ENCODE results near the gene TMTC1. TPM values are rescaled to one million over a fixed set of nuclear protein-coding genes. Genes with fewer than 3 reads are reported as not detected.

The TMTC1 gene
- total and polyA plus RNA-seq, 9 of the 15 experiments (the other 6 are each of a cell fraction or from before 2014, with no cell fraction given), result under 0.01 to 0.18 (median 0.06) TPM; not detected in 2

DNA sequence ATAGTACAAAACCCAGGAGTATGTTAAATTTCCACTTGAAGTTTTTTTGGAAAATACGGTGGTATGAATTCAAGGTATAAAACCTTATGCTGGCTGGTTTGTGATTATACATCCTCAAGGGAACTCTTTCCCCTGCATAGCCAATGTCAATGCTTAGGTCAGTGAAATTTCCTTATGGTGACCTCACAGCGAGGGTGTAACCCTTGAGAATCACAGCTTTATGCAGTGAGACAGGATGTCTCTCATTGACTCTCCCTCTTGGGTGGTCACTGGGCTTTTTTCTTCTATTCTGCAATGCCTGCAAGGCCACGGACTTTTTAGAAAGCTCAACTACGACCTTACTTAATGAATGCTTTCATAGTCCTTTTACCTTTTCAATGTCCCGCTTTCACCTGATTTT, 64.4 kb downstream of the TMTC1 start (continued):
- TF ChIP-seq, protein P1, sequence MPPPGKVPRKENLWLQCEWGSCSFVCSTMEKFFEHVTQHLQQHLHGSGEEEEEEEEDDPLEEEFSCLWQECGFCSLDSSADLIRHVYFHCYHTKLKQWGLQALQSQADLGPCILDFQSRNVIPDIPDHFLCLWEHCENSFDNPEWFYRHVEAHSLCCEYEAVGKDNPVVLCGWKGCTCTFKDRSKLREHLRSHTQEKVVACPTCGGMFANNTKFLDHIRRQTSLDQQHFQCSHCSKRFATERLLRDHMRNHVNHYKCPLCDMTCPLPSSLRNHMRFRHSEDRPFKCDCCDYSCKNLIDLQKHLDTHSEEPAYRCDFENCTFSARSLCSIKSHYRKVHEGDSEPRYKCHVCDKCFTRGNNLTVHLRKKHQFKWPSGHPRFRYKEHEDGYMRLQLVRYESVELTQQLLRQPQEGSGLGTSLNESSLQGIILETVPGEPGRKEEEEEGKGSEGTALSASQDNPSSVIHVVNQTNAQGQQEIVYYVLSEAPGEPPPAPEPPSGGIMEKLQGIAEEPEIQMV (tag; conservative IDR thresholded peaks at IDR 0.05; ENCODE audit: low read depth), result no peak
- TF ChIP-seq JUND (IDR thresholded peaks at IDR 0.05; ENCODE audit: borderline replicate concordance, low read depth, low read length) (no peak), JUND (tag; IDR thresholded peaks at IDR 0.05; ENCODE audit: borderline replicate concordance, low read depth, low read length) (no peak)

DNA sequence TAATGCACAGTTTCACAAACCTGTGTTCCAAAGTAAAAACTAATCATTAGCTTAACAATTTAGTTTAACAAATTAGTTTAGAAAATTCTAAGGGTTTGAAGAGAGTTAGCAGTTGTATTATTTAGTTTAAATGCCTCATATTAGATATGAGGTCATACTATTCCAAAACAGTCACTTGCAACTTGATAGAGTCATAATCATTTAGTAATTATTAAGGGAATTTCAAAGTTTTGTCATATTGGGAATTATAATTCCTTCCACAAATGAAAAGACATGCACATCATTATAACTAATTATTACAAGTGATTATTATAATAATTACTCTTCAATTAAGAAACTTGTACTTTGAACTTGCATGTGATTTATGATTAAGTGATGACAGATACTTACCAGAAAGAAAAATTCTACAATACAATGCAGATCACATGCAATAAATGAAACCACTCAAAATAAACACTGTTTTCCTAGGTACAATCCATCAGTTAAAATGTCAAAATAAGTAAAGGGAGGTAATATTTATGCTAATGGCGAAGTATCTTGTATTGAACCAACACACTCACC, 66.1 kb downstream of the TMTC1 start:
- no TSS peak for BruUV-seq (replicated peaks)
- no peak overlapping the region for H3K9ac ChIP-seq (ENCODE audit: insufficient read depth in 1 of 2, low read depth in 2 of 2, low read length in 2 of 2)
- POLR2A ChIA-PET, result no interaction called here
- TF ChIP-seq ZNF133 (CRISPR knock-in tag; IDR thresholded peaks at IDR 0.05) (no peak), NR3C1 (CRISPR knock-in tag; IDR thresholded peaks at IDR 0.05) (no peak), NR2F6 (CRISPR knock-in tag; IDR thresholded peaks at IDR 0.05) (no peak), ILK (tag; IDR thresholded peaks at IDR 0.05; ENCODE audit: borderline replicate concordance, low read depth) (no peak), FOXJ3 (CRISPR knock-in tag; IDR thresholded peaks at IDR 0.05) (no peak), ZNF12 (CRISPR knock-in tag; IDR thresholded peaks at IDR 0.05) (no peak), ZNF197 (CRISPR knock-in tag; IDR thresholded peaks at IDR 0.05; ENCODE audit: low read depth) (no peak), MEF2A (IDR thresholded peaks at IDR 0.05; ENCODE audit: control insufficient read depth, low read depth, low read length) (no peak), ZKSCAN8 (CRISPR knock-in tag; IDR thresholded peaks at IDR 0.05) (no peak), MED1 (CRISPR knock-in tag; IDR thresholded peaks at IDR 0.05; ENCODE audit: borderline replicate concordance) (no peak), TFAM (CRISPR knock-in tag; conservative IDR thresholded peaks at IDR 0.05) (no peak)
- TF ChIP-seq, protein P2, sequence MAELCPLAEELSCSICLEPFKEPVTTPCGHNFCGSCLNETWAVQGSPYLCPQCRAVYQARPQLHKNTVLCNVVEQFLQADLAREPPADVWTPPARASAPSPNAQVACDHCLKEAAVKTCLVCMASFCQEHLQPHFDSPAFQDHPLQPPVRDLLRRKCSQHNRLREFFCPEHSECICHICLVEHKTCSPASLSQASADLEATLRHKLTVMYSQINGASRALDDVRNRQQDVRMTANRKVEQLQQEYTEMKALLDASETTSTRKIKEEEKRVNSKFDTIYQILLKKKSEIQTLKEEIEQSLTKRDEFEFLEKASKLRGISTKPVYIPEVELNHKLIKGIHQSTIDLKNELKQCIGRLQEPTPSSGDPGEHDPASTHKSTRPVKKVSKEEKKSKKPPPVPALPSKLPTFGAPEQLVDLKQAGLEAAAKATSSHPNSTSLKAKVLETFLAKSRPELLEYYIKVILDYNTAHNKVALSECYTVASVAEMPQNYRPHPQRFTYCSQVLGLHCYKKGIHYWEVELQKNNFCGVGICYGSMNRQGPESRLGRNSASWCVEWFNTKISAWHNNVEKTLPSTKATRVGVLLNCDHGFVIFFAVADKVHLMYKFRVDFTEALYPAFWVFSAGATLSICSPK (IDR thresholded peaks at IDR 0.05; ENCODE audit: borderline replicate concordance), result no peak
- TF ChIP-seq, protein P3, sequence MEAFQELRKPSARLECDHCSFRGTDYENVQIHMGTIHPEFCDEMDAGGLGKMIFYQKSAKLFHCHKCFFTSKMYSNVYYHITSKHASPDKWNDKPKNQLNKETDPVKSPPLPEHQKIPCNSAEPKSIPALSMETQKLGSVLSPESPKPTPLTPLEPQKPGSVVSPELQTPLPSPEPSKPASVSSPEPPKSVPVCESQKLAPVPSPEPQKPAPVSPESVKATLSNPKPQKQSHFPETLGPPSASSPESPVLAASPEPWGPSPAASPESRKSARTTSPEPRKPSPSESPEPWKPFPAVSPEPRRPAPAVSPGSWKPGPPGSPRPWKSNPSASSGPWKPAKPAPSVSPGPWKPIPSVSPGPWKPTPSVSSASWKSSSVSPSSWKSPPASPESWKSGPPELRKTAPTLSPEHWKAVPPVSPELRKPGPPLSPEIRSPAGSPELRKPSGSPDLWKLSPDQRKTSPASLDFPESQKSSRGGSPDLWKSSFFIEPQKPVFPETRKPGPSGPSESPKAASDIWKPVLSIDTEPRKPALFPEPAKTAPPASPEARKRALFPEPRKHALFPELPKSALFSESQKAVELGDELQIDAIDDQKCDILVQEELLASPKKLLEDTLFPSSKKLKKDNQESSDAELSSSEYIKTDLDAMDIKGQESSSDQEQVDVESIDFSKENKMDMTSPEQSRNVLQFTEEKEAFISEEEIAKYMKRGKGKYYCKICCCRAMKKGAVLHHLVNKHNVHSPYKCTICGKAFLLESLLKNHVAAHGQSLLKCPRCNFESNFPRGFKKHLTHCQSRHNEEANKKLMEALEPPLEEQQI (IDR thresholded peaks at IDR 0.05), result no peak

More for the DNA sequence above, 66.1 kb downstream of the TMTC1 start:
- H2AFZ ChIP-seq (ENCODE audit: low read depth, low read length), result no peak overlapping the region
- no peaks in the 10 kb centered on the region for H3K9me1 ChIP-seq (ENCODE audit: control insufficient read depth, insufficient read depth, low read length)
- DNase-seq (ENCODE audit: extremely low read depth in 1 of 4, low spot score in 3 of 4) (no peak), FAIRE-seq (no peak), ATAC-seq (no peak)
- no peak overlapping the region for H3K4me3 ChIP-seq
- intact Hi-C loops (cut with micrococcal nuclease), result no loop called here
- H4K20me1 ChIP-seq (replicated peaks; ENCODE audit: control insufficient read depth, insufficient read depth, low read length), result no peaks in the 10 kb centered on the region
- WGBS (ENCODE audit: insufficient coverage, low coverage, missing lambda C conversion rate), result 0% methylated on average over 1 of the region's 1 CpG
- H3K4me2 ChIP-seq (ENCODE audit: insufficient read depth, low read length), result no peak overlapping the region
- CTCF ChIA-PET (ENCODE audit: low intra/inter-chr PET ratio), result no interaction called here
- H3K9me3 ChIP-seq (replicated peaks; ENCODE audit: control insufficient read depth, insufficient read depth, low read depth, low read length), result no peaks in the 10 kb centered on the region
- in situ Hi-C loops (cut with MboI), result no loop called here
- H3K36me3 ChIP-seq (ENCODE audit: control insufficient read depth, insufficient read depth, low read length), result no peaks in the 10 kb centered on the region
- no peaks in the 10 kb centered on the region for H3K27me3 ChIP-seq (ENCODE audit: control insufficient read depth in 2 of 2, insufficient read depth in 2 of 2, low read length in 2 of 2)
- no peaks in the 10 kb centered on the region for H3K4me1 ChIP-seq (replicated peaks in 1 of 2; ENCODE audit: control insufficient read depth in 2 of 2, insufficient read depth in 2 of 2, low read length in 2 of 2)
- no peak overlapping the region for H3K27ac ChIP-seq (ENCODE audit: extremely low read depth, low read depth, low read length)
- no peaks in the 10 kb centered on the region for H3K79me2 ChIP-seq (ENCODE audit: control insufficient read depth, insufficient read depth, low read length)

All from K562 (cell line).